PFSK-1 (cell line): ENCODE data around the gene TOX3.

Experiments used
- FOXP2 ChIP-seq: optimal IDR thresholded peaks from 2 replicates; pipeline ENCODE3; 2011; ENCODE audit warnings: borderline replicate concordance, control low read depth, inconsistent platforms; ENCODE audit not compliant: insufficient read depth; ENCODE audit errors: extremely low read length, extremely low read depth
- POLR2AphosphoS5 ChIP-seq: IDR thresholded peaks from 2 replicates; pipeline ENCODE4 v1.6.1; 2012; ENCODE audit warnings: low read depth, mild to moderate bottlenecking, control low read depth, low read length, moderate library complexity
- SIN3A ChIP-seq: IDR thresholded peaks from 2 replicates; pipeline ENCODE4 v1.6.1; 2012; ENCODE audit warnings: mild to moderate bottlenecking, low read length, moderate library complexity, borderline replicate concordance; ENCODE audit not compliant: insufficient read depth
- TAF1 ChIP-seq: IDR thresholded peaks from 2 replicates; pipeline ENCODE4 v1.6.1; 2012; ENCODE audit warnings: low read length, control low read depth, borderline replicate concordance; ENCODE audit not compliant: insufficient read depth
- TF ChIP-seq, protein P1 (sequence below), 2 experiments: IDR thresholded peaks; 2 replicates each; pipeline versions ENCODE4 v1.6.1 to v1.8.0; 2011 to 2012; ENCODE audit warnings: low read depth in 2 of 2, low read length in 2 of 2, control low read depth in 1 of 2, inconsistent platforms in 1 of 2, mild to moderate bottlenecking in 1 of 2, moderate library complexity in 1 of 2; ENCODE audit not compliant: insufficient read depth in 1 of 2

The TOX3 gene

DNA sequence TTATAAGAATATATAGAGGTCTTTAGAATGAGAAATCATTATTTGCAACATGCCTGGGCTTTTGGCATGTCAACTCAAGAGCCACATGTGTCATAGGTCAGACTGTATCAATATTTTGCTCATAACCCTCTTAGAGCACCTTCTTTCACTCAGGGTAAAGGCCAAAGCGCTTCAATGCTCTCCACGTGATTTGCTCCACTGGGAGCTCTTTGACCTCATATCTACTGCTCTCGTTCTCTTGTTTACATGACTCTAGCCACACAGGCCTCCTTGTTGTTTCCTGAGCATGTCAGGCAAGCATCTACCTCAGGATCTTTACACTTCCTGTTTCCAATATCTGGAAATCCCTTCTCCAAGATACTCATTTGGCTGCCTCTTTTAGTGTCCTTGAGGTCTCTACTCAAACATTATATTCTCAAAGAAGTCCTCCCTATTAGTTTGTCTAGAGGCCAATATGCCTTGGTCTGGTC is 148.4 kb downstream of the TOX3 start:
- TF ChIP-seq FOXP2: no peak
- no peak for TF ChIP-seq POLR2AphosphoS5
- no peak for TF ChIP-seq TAF1
- TF ChIP-seq, protein P1, sequence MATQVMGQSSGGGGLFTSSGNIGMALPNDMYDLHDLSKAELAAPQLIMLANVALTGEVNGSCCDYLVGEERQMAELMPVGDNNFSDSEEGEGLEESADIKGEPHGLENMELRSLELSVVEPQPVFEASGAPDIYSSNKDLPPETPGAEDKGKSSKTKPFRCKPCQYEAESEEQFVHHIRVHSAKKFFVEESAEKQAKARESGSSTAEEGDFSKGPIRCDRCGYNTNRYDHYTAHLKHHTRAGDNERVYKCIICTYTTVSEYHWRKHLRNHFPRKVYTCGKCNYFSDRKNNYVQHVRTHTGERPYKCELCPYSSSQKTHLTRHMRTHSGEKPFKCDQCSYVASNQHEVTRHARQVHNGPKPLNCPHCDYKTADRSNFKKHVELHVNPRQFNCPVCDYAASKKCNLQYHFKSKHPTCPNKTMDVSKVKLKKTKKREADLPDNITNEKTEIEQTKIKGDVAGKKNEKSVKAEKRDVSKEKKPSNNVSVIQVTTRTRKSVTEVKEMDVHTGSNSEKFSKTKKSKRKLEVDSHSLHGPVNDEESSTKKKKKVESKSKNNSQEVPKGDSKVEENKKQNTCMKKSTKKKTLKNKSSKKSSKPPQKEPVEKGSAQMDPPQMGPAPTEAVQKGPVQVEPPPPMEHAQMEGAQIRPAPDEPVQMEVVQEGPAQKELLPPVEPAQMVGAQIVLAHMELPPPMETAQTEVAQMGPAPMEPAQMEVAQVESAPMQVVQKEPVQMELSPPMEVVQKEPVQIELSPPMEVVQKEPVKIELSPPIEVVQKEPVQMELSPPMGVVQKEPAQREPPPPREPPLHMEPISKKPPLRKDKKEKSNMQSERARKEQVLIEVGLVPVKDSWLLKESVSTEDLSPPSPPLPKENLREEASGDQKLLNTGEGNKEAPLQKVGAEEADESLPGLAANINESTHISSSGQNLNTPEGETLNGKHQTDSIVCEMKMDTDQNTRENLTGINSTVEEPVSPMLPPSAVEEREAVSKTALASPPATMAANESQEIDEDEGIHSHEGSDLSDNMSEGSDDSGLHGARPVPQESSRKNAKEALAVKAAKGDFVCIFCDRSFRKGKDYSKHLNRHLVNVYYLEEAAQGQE (IDR thresholded peaks at IDR 0.05; ENCODE audit: insufficient read depth in 1 of 2, low read depth in 2 of 2, low read length in 2 of 2): no peak
- TF ChIP-seq SIN3A: no peak

DNA sequence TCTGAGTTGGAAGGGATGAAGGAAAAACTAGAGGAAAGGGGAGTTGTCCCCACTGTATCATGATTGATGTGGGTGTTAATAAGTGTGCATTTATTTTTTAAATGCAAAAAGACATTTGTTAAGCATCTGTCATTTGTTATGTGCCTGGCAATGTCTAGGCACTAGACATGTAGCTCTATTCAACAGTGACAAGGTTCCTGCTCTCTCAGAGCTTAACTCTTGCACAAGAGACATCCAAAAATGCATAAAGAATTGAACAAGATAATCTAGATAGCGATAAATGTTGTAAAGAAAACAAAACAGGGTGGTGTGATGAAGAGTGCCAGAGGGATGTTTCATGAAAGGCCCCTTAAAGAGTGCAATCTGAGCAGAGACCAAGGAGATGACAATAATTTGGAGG is 148.9 kb downstream of the TOX3 start:
- TF ChIP-seq TAF1 (no peak), SIN3A (no peak), POLR2AphosphoS5 (no peak), FOXP2 (no peak)
- TF ChIP-seq, protein P1 (IDR thresholded peaks at IDR 0.05; ENCODE audit: insufficient read depth in 1 of 2, low read depth in 2 of 2, low read length in 2 of 2): no peak

DNA sequence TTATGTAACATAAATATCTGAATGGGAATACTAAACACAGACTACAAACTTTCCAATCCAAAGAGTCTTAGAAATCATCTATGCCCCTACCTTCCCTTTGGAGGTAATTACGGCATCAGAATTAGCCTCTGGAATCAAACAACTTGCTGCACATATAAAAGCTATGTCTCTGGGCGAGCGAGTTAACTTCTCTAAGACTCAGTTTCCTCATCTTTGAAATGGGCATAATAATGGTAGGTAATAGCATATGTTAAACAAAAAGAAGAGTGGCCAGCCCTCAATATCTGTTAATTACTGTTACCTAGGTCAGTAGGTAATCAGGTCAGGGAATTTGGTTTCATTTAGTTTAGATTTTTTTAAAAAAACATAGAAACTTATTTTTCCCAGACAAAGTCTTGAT is 153.5 kb downstream of the TOX3 start:
- TF ChIP-seq POLR2AphosphoS5: no peak
- TF ChIP-seq, protein P1 (IDR thresholded peaks at IDR 0.05; ENCODE audit: insufficient read depth in 1 of 2, low read depth in 2 of 2, low read length in 2 of 2): no peak
- no peak for TF ChIP-seq FOXP2
- no peak for TF ChIP-seq TAF1
- no peak for TF ChIP-seq SIN3A

DNA sequence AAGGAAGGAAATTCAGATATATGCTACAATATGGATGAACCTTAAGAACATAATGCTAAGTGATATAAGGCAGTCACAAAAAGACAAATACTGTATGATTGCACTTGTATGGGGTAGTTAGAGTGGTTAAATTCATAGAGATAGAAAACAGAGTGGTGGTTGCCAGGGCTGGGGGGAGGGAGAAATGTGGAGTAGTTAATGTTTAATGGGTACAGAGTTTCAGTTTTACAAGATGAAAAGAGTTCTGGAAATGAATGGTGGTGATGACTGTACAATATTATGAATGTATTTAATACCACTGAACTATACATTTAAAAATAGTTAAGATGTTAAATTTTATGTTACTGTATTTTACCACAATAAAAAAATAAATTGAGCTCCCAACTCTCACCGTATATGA is 157.9 kb downstream of the TOX3 start:
- TF ChIP-seq TAF1 (no peak), POLR2AphosphoS5 (no peak), SIN3A (no peak), FOXP2 (no peak)
- TF ChIP-seq, protein P1 (IDR thresholded peaks at IDR 0.05; ENCODE audit: insufficient read depth in 1 of 2, low read depth in 2 of 2, low read length in 2 of 2): no peak
